Bronchial smooth muscle cell (primary cell): ENCODE measurements around the gene NDUFB5. TPM values are rescaled to one million over a fixed set of nuclear protein-coding genes. Genes with fewer than 3 reads are reported as not detected.

ENCODE experiments used
- total RNA-seq: library from RNA; depleted of rRNA; stranded (reverse); fragments of >200 nt; gene quantifications from 2 replicates; pipeline ENCODE4 v1.2.1, GENCODE V29; 2014

The NDUFB5 gene
- 176 and 177 TPM in 2 replicates for total RNA-seq

GRCh38 chr3:179604321-179605078, at the start of gene NDUFB5, which contains the start of gene MRPL47:
NDUFB5 (plus strand) TSS chr3:179604794; CDS start chr3:179604816, 22 bp downstream.
MRPL47 (minus strand) TSS chr3:179604638; CDS start chr3:179604624, 14 bp downstream.

GRCh38 chr3:179562591-179563270, 41.9 kb upstream of the NDUFB5 start, which contains the start of gene ACTL6A:
ACTL6A (plus strand) TSS chr3:179562926; CDS start chr3:179563093, 167 bp downstream.

GRCh38 chr3:179652447-179653095, 48.0 kb downstream of the NDUFB5 start, which contains the start of gene USP13:
USP13 (plus strand) TSS chr3:179653040; CDS start chr3:179653226, 186 bp downstream.

Other genes with a start within 250 kb of the NDUFB5 start
- 42.7 and 46.7 TPM in 2 replicates for gene GNB4, start 153.3 kb upstream of the NDUFB5 start, total RNA-seq
- 33.6 and 46.4 TPM in 2 replicates for gene ACTL6A, start 41.9 kb upstream of the NDUFB5 start, total RNA-seq
- gene MRPL47, start 156 bp upstream of the NDUFB5 start, total RNA-seq, result 29.8 and 32.5 TPM in 2 replicates
- gene USP13, start 48.2 kb downstream of the NDUFB5 start, total RNA-seq, result 3.4 and 5.7 TPM in 2 replicates